GM10266 (cell line): Measurements from ENCODE around the gene PTBP1.

ENCODE experiments used
- DNase-seq: peaks from one replicate; pipeline ENCODE4 v3.0.0; 2012; ENCODE audit errors: extremely low spot score
- TF ChIP-seq, protein P1 (sequence below): IDR thresholded peaks from 2 replicates; pipeline ENCODE4 v1.5.1; 2012; ENCODE audit warnings: mild to moderate bottlenecking, low read depth; ENCODE audit not compliant: control insufficient read depth, insufficient read depth; ENCODE audit errors: missing control alignments

Gene PTBP1

DNA sequence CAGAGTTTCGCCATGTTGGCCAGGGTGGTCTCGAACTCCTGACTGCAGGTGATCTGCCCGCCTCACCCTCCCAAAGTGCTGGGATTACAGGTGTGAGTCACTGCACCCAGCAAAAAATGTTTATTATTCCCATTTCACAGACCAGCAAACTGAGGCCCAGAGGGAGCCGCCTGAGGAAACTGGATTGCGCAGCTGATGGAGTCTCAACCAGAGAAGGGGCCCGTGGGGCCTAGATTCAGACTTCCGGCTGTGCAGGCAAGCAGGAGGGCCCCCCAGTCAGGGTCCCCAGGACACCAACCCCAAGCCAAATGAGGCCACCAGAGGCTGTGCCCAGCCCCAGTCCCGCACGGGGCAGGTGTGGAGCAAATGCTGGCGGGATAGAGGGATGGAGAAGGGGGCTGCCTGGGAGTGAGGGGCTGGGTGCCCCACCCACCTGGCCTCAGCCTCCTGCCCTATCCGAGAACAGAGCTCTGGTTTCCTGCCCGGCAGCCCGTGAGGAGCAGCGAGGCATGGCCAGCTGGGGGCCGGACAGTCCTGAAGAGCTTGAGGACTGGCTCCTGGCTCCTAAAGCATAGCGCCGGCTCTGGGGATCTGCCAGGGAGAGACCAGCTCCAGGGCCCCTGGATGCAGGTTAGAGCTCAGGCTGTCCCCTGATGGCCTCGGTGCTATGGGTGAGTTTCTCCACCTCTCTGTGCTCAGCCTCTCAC is 24.4 kb upstream of the PTBP1 start:
- DNase-seq = no peak
- TF ChIP-seq, protein P1, sequence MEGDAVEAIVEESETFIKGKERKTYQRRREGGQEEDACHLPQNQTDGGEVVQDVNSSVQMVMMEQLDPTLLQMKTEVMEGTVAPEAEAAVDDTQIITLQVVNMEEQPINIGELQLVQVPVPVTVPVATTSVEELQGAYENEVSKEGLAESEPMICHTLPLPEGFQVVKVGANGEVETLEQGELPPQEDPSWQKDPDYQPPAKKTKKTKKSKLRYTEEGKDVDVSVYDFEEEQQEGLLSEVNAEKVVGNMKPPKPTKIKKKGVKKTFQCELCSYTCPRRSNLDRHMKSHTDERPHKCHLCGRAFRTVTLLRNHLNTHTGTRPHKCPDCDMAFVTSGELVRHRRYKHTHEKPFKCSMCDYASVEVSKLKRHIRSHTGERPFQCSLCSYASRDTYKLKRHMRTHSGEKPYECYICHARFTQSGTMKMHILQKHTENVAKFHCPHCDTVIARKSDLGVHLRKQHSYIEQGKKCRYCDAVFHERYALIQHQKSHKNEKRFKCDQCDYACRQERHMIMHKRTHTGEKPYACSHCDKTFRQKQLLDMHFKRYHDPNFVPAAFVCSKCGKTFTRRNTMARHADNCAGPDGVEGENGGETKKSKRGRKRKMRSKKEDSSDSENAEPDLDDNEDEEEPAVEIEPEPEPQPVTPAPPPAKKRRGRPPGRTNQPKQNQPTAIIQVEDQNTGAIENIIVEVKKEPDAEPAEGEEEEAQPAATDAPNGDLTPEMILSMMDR = no peak

DNA sequence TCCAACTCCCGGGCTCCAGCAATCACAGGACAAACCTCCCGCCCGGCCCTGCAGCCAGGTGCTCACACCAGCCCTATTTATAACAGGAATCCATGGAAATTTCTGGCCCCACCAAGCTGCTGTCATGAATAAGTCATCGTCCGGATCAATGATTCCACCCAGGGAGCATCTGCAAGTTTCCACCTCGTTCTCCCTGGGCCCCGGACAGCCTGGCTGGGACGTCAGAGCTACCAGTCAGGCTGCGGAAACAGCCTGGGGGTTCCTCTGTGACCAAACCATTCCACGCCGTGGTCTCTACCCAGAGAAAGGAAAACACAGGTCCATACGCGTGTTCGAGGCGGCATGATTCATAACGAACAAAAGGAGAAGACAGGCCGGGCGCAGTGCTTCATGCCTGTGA is 20.7 kb upstream of the PTBP1 start:
- TF ChIP-seq, protein P1 = no peak
- DNase-seq = no peak

DNA sequence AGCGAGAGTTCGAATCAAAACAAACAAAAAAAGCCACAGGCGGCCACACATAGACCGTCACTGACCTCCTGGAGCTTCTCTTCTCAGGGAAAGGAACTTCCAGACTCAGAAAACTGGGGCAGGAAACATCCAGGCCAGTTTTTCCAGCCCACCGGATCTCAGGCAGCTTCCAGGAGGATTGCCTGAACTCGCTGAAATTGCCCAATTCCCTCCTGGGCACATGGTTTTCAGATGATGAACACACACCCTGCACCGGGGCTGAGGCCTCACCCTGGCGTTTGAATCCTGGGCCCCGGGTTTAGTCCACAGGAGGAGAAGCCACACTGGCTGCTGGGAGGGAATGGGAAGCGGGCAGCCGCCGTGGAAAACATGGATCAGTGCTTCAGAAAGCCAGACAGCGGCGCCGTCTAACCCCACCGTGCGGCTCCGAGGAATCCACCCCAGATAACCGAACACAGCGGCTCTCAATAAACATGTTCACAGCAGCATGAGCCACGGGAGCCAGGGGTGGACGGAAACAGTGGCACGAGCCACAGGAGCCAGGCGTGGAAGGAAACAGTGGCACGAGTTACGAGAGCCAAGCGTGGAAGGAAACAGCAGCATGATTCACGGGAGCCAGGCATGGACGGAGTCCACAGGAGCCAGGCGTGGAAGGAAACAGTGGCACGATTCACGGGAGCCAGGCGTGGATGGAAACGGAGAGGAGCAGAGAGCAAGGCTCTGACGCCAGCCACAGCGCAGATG is 18.2 kb upstream of the PTBP1 start:
- no peak for DNase-seq

DNA sequence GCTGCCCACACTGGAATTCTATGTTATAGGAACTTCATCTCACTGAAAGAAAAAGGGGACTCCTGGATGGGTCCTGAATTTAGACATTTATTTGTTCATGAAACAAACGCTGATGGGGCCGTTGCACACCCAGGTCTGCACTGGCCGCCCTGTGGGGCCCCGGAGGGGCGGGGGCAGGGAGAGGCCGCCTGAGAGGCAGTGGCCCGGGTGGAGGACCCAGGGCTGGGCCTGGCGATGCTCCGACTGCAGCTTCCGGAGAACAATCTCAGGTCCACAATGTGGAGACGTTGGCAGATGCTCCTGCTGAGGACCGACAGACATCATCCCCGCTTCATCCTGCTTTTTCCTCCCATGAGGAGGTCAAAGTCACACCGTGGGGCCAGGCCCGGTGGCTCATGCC is 16.3 kb upstream of the PTBP1 start:
- TF ChIP-seq, protein P1 = no peak
- DNase-seq = no peak

More for the DNA sequence above, 18.2 kb upstream of the PTBP1 start:
- TF ChIP-seq, protein P1 = no peak

DNA sequence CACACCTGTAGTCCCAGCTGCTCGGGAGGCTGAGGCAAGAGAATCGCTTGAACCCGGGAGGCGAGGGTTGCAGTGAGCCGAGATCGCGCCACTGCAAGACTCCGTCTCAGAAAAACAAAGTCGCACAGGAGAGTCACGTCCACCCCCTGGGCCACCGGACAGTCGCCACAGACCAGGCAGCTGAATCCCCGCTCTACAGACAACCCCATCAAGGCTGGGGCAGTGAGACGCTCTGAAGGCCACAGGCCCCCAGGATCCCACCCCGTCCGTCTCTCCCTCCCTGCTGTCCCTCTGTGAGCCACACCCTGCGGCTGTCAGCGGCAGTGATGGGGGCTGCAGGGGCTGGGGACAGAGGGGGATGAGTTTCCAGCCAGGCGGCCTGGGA is 15.5 kb upstream of the PTBP1 start:
- DNase-seq = no peak
- TF ChIP-seq, protein P1 = no peak

DNA sequence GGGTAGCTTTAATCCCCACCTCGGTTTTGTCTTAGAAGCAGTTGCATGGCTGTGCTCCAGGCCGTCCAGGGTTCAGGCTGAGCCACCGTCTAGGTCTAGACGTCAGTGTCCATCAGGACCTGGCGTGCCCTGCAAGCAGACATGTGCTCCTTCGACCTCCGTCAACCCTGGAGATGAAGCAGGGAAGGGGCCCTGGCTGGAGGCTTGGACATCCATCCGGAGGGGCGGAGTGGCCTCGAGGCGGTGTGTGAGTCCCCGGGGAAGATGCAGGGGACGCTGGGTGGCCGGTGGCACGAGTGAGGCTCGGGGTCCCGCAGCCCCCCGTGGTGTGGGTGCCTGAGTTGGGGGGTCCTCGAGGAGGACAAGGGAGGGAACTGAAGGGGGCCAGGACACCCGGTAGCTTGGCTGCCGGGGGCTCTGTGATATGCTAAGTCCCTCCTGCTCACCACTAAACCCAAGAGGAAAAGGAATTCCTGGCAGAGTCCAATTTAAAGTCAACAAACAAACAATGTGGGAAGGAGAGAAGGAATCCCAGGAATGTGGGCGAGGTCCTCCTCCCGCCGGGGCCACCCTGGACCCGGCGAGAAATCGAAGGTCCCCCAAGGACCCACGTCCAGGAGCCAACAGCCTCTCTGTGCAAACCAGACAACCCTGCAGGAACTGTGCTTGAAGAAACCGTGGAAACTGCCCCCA is 14.9 kb upstream of the PTBP1 start:
- DNase-seq = no peak
- TF ChIP-seq, protein P1 = no peak
